Mucosa of descending colon (tissue), 3 donors: ENCODE data around the gene PCDHGA1. TPM values are rescaled to one million over a fixed set of nuclear protein-coding genes. Genes with fewer than 3 reads are reported as not detected.
"Not testable (repeated sequence)": the region's sequence is repeated elsewhere in the genome, so short reads cannot be mapped to it uniquely, and the experiment has no call there.

Experiments used
- ATAC-seq: fragments of 200-7000 bp; cut with Tn5 transposase; one replicate; pipeline ENCODE4 v1.9.1; 2020; ENCODE audit warnings: mild to moderate bottlenecking, moderate library complexity
- DNase-seq, 3 donors: peaks; one replicate each; pipeline ENCODE4 v3.0.0-alpha.2; 2020
- H3K36me3 ChIP-seq: fragments of 200-600 bp; one replicate; pipeline ENCODE4 v1.8.0; 2021; ENCODE audit warnings: low read depth, mild to moderate bottlenecking
- H3K4me1 ChIP-seq: fragments of 200-600 bp; one replicate; pipeline ENCODE4 v1.8.0; 2021; ENCODE audit warnings: low read depth, mild to moderate bottlenecking
- H3K4me3 ChIP-seq: fragments of 200-600 bp; one replicate; pipeline ENCODE4 v1.8.0; 2021; ENCODE audit warnings: mild to moderate bottlenecking
- H3K9me3 ChIP-seq: fragments of 200-600 bp; one replicate; pipeline ENCODE4 v1.8.0; 2021; ENCODE audit warnings: mild to moderate bottlenecking
- intact Hi-C, 2 donors: fragments of 100-400 bp; cut with DNase I in 1 of 2; cut with micrococcal nuclease in 1 of 2; formaldehyde crosslinking; loops; one replicate each; pipeline versions ENCODE4 v1.11.0 to v1.11.1; 2022; cut with DNase I, micrococcal nuclease
- total RNA-seq, 3 donors: library from RNA; stranded (reverse); fragmentation: NEBNext Ultra II Directional in 2 of 3; extraction: Animal tissue kit (Norgen Biotek cat#: 25700) in 2 of 3; gene quantifications; one replicate each; pipeline versions ENCODE4 v1.2.1 to v1.2.4, GENCODE V29; 2021 to 2023
- TF ChIP-seq, protein P1 (sequence below): fragments of 200-600 bp; IDR thresholded peaks from one replicate; pipeline ENCODE4 v1.8.0; 2022; ENCODE audit warnings: antibody characterized with exemption, mild to moderate bottlenecking
- donor health status: DM: no; HTN: no; CAD: no; lungs with moderate emphysema.
- donor health status: DM: no; HTN: no; CAD: no.
- donor health status: DM: no; HTN: yes; CAD: no.

PCDHGA1 gene
- total RNA-seq, 3 donors from 2014 or later: 0.35 to 1.6 (median 0.43) TPM

DNA sequence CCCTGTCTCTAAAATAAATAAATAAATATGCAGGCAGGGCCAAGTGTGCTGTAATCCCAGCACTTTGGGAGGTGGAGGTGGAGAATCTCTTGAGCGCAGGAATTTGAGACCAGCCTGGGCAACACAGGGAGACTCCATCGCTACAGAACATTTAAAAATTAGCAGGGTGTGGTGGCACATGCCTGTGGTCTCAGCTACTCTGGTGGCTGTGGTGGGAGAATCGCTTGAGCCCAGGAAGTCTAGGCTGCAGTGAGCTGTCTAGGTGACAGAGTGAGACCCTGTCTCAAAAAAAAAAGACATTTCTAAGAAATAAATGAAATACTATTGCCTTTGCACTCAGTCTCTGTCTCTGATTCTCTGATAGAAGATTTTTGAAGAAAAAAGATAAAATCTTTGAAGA lies 81.3 kb downstream of the PCDHGA1 start:
- DNase-seq: no peak
- TF ChIP-seq, protein P1, sequence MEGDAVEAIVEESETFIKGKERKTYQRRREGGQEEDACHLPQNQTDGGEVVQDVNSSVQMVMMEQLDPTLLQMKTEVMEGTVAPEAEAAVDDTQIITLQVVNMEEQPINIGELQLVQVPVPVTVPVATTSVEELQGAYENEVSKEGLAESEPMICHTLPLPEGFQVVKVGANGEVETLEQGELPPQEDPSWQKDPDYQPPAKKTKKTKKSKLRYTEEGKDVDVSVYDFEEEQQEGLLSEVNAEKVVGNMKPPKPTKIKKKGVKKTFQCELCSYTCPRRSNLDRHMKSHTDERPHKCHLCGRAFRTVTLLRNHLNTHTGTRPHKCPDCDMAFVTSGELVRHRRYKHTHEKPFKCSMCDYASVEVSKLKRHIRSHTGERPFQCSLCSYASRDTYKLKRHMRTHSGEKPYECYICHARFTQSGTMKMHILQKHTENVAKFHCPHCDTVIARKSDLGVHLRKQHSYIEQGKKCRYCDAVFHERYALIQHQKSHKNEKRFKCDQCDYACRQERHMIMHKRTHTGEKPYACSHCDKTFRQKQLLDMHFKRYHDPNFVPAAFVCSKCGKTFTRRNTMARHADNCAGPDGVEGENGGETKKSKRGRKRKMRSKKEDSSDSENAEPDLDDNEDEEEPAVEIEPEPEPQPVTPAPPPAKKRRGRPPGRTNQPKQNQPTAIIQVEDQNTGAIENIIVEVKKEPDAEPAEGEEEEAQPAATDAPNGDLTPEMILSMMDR: no peak
- Histone ChIP-seq H3K4me1 (no peaks in the 10 kb centered on the region), H3K9me3 (peaks cover 91% of the 10 kb centered on the region), H3K4me3 (no peak overlapping the region), H3K36me3 (no peaks in the 10 kb centered on the region)
- intact Hi-C loops: no loop called here
- no peak for ATAC-seq

DNA sequence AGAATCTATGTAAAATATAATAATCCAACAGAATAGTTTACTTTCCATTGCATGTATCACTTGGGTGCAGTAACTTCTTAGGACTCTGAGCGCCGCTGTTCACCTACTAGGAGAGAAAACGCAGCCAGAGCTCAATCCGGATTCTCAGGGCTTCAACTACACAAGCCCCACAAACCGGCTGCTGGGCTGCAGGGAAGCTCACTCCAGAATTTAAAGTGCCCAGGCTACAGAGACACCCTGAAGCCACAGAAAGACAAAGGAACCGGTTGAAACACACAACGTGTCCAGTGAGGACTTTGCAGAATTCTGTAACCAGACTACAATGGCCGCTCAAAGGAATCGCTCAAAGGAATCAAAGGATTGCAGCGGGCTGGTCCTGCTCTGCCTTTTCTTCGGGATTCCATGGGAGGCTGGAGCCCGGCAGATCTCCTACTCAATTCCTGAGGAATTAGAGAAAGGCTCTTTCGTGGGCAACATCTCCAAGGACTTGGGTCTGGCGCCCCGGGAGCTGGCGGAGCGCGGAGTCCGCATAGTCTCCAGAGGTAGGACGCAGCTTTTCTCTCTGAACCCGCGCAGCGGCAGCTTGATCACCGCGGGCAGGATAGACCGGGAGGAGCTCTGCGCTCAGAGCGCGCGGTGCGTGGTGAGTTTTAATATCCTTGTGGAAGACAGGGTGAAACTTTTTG lies 82.7 kb downstream of the PCDHGA1 start, which contains the start of gene PCDHGA10:
Gene PCDHGA10 (plus strand): TSS at position 134 of the 686 bp plus-strand sequence. CDS start 189 bp downstream, at position 323.
- Histone ChIP-seq H3K4me3 (no peak within 1 kb of the TSS), H3K9me3 (peaks cover 92% of the 10 kb centered on the region), H3K4me1 (no peaks in the 10 kb centered on the region), H3K36me3 (no peaks in the 10 kb centered on the region)
- DNase-seq (peak; percentile 41 to 72 (median 59)), ATAC-seq (peak; percentile 84)
- TF ChIP-seq, protein P1: no peak
- intact Hi-C loops: no loop called here

DNA sequence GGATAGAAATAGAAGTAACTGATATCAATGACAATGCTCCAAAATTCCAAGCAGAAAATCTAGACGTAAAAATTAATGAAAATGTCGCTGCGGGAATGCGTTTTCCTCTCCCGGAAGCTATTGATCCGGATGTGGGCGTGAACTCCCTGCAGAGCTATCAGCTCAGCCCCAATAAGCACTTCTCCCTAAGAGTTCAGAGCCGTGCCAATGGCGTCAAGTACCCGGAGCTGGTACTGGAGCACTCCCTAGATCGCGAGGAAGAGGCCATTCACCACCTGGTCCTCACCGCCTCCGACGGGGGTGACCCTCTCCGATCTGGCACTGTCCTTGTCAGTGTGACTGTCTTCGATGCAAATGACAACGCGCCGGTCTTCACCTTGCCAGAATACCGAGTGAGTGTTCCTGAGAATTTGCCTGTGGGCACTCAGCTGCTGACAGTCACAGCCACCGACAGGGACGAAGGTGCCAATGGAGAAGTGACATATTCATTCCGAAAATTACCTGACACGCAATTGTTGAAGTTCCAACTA lies 83.3 kb downstream of the PCDHGA1 start:
- DNase-seq: peak in 1 of 3 donors; percentile 27
- intact Hi-C loops: no loop called here
- no peak overlapping the region for H3K4me3 ChIP-seq
- peaks cover 93% of the 10 kb centered on the region for H3K9me3 ChIP-seq
- ATAC-seq: peak; percentile 28
- TF ChIP-seq, protein P1: no peak
- no peaks in the 10 kb centered on the region for H3K4me1 ChIP-seq
- no peaks in the 10 kb centered on the region for H3K36me3 ChIP-seq

DNA sequence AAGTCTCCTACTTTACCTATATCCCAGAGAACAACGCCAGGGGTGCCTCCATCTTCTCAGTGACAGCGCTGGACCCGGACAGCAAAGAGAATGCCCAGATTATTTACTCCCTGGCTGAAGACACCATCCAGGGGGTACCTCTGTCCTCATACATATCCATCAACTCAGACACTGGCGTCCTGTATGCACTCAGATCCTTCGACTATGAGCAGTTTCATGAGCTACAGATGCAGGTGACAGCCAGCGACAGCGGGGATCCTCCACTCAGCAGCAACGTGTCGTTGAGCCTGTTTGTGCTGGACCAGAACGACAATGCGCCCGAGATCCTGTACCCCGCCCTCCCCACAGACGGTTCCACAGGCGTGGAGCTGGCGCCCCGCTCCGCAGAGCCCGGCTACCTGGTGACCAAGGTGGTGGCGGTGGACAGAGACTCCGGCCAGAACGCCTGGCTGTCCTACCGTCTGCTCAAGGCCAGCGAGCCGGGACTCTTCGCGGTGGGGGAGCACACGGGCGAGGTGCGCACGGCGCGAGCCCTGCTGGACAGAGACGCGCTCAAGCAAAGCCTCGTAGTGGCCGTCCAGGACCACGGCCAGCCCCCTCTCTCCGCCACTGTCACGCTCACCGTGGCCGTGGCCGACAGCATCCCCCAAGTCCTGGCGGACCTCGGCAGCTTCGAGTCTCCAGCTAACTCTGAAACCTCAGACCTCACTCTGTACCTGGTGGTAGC lies 84.4 kb downstream of the PCDHGA1 start:
- H3K4me3 ChIP-seq, ATAC-seq, H3K36me3 ChIP-seq, H3K4me1 ChIP-seq, intact Hi-C loops: not testable (repeated sequence)
- H3K9me3 ChIP-seq: peaks cover 93% of the 10 kb centered on the region
- peak in 1 of 3 donors; percentile 19 for DNase-seq

DNA sequence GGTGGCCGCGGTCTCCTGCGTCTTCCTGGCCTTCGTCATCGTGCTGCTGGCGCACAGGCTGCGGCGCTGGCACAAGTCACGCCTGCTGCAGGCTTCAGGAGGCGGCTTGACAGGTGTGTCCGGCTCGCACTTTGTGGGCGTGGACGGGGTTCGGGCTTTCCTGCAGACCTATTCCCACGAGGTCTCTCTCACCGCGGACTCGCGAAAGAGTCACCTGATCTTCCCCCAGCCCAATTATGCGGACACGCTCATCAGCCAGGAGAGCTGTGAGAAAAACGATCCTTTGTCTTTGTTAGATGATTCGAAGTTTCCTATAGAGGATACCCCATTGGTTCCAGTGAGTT lies 84.9 kb downstream of the PCDHGA1 start:
- H3K4me3 ChIP-seq, H3K4me1 ChIP-seq, intact Hi-C loops, H3K36me3 ChIP-seq, ATAC-seq: not testable (repeated sequence)
- peaks cover 93% of the 10 kb centered on the region for H3K9me3 ChIP-seq
- DNase-seq: peak in 1 of 3 donors; percentile 41

- ATAC-seq: peak; percentile 75
- intact Hi-C loops: not testable (repeated sequence)
Observed at GRCh38 chr5:141417494-141418172, 87.3 kb downstream of the PCDHGA1 start, which contains the start of gene PCDHGB7. TSS of gene PCDHGB7 (plus strand) at chr5:141417677. CDS start at chr5:141417860, 183 bp downstream.

More at GRCh38 chr5:141417494-141418172, 87.3 kb downstream of the PCDHGA1 start, which contains the start of gene PCDHGB7:
- not testable (repeated sequence) for H3K36me3 ChIP-seq, H3K4me3 ChIP-seq, H3K4me1 ChIP-seq
- H3K9me3 ChIP-seq: peaks cover 97% of the 10 kb centered on the region
- TF ChIP-seq, protein P1: peak; percentile 9
- peak; percentile 55 to 63 (median 60) for DNase-seq
